ENCODE measurements around the gene TTLL11. TPM values are rescaled to one million over a fixed set of nuclear protein-coding genes. Genes with fewer than 3 reads are reported as not detected.

Gene TTLL11
- polyA plus RNA-seq, 1 donor = 30.4 TPM

GRCh38 chr9:122109035-122109813 lies 16.1 kb upstream of the TTLL11 start:
- DNase-seq (ENCODE audit: low read depth) = no peak

DNA sequence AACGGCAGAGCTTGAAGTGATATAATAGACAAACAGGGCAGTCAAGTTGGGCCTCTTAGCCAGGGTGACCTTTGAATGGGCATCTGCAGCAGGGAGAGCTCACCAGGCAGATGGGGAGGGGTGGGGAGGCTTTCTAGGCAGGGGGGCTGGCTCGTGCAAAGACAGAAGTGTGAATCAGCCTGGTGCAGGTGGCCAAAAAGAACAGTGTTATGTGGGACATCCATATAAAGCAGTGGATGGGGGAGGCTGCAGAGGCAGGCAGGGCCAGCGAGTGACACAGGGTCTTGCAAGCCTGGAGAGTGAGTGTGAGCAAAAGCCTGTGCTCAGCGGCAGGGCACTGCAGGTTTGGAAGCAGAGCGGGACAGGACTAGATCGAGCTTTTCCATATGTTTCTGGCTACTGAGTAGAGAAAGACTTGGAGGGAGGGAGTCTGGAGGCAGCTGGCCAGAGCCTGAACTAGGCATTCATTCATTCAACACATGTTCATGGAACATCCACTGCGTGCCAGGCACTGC lies 14.2 kb upstream of the TTLL11 start:
- DNase-seq (ENCODE audit: low read depth) = no peak

DNA sequence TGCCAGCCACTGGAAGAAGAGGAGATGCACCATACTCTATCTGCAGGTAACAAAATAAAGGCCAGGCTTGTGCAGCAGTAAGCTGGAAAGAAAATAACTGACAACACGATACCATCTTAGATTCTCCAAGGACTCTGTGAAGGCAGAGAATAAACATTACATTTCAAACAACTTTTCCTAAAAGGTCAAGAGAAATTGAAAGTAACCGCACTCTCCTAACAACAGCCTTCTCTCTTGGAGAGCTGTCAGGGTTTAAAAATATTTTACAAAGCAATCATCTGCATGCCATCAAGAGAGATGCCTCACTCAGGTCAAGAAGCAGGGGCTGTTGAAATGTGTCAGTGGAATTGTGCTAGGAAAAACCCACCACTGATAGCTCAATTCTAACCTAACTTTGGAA lies 13.5 kb upstream of the TTLL11 start:
- DNase-seq (ENCODE audit: low read depth) = no peak

- no peak for DNase-seq (ENCODE audit: low read depth)
These were observed 10.9 kb upstream of the TTLL11 start for GRCh38 chr9:122103985-122104384.

DNA sequence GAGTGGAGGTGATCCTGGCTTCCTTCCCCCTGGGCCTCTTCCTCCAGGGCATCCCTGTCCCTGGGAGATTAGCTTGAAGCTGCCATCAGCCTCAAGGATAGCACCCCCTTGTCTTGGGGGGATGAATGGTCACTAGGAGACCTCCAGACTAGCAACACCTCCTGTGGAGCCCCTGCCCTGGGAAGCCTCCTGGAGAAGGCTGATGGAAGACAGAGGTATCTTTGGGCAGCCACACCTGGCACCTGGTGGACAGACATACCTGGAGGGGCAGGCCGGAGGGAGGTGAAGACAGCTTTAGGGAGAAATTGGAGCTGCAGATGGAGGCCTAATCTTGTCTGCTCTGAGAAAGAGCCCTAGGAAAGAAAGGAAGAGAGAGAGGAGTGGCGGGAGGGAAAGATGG lies 9.0 kb upstream of the TTLL11 start:
- no peak for DNase-seq (ENCODE audit: low read depth)

DNA sequence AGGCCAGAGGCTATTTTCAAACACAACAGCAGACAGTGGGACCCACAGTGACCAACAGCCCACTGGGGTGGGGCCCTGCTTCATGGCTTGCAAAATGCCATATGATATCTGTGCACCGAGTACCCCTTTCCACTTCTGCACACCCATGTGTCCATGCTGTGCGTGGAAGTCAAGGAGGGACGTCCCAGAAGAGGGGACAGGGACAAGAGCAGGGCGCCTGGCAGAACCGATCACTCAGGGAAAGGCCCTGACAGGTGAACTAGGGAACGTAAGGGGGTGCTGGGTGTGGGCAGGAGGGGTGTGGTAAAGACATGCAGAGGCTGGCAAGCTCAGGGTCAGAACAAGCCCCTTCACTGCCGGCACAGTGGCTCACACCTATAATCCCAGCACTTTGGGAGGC lies 7.6 kb upstream of the TTLL11 start:
- DNase-seq (ENCODE audit: low read depth) = no peak

DNA sequence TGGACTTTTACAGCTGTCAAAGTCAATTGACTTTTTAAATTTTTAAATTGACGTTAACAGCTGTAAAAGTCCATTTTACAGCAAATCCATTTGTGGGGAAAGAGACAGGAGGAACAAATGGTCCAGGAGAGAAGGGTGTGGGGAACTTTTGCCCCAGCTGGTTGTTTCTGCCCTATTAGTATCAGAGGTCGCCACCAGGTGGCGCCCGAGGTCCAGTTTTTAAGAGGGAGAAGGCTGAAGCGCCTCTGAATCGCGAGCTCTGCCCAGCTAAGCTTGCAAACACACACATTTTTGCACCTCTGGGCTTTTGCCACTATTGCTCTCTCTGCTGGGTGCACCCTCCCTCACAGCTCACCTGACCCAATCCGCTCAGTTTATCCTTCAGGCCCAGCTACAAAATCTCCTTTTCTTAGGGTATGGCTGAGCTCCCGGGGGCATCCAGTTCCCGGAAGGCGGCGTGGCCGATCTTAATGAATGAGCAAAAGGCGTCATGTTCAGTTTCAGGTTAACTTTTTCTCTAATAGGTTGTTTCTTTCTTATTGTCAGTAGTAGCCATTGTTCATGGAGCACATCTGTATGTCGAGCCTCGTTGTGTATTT lies 6.3 kb upstream of the TTLL11 start:
- DNase-seq (ENCODE audit: low read depth) = peak; percentile 41

- DNase-seq (ENCODE audit: low read depth) = no peak
These were observed 4.7 kb upstream of the TTLL11 start for GRCh38 chr9:122097679-122098315.

GRCh38 chr9:122096620-122097415 lies 3.7 kb upstream of the TTLL11 start:
- no peak for DNase-seq (ENCODE audit: low read depth)

GRCh38 chr9:122095010-122095767 lies 2.1 kb upstream of the TTLL11 start:
- no peak for DNase-seq (ENCODE audit: low read depth)

- no peak for DNase-seq (ENCODE audit: low read depth)
These were observed 1.2 kb downstream of the TTLL11 start for GRCh38 chr9:122091682-122092592.

- no peak for DNase-seq (ENCODE audit: low read depth)
These were observed 2.1 kb downstream of the TTLL11 start for GRCh38 chr9:122090981-122091380.

DNA sequence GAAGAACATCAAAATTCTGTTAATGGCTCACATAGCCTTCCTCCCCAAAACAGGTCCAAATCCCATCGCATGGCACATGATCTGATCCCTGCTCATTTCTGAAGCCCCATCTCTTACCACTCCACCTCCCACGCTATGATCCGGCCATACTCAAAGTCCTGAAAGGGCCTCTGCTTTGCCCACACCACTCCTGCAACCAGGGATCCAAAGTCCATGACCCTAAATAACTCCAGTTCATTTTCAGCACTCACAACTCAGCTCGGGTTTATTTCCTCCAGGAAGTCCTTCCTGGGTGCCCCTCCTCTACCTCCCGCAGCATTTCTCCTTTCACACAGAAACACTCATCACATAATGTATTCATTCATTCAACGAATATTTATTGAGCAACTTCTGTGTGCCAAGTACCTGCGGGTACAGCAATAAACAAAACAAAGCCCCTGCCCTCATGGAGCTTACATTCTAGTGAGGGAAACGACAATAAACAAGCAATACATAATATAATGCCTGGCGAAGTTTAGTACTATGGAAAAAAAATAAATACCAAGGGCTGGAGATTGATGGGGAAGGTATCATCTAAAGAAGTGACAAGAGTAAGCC lies 2.7 kb downstream of the TTLL11 start:
- DNase-seq (ENCODE audit: low read depth) = no peak

GRCh38 chr9:122088880-122089706 lies 4.0 kb downstream of the TTLL11 start:
- DNase-seq (ENCODE audit: low read depth) = no peak

GRCh38 chr9:122087406-122088200 lies 5.5 kb downstream of the TTLL11 start:
- DNase-seq (ENCODE audit: low read depth) = no peak

DNA sequence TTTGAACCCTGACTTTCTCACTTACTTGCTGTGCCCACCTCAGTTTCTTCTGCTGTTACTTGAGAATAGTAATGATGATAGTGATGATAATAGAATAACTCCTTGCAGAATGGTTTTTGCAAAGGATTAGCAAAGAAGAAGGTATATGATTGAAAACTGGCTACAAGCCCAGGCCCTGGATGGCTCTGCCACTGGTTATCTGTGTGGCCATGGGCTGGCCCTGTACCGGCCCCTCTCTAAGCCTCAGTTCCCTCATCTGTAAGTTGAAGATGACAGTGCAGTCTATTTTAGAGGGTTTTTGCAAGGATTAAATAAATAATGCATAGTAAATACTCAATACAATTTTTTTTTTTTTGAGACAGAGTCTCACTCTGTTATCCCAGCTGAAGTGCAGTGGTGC lies 6.2 kb downstream of the TTLL11 start:
- DNase-seq (ENCODE audit: low read depth) = no peak

DNA sequence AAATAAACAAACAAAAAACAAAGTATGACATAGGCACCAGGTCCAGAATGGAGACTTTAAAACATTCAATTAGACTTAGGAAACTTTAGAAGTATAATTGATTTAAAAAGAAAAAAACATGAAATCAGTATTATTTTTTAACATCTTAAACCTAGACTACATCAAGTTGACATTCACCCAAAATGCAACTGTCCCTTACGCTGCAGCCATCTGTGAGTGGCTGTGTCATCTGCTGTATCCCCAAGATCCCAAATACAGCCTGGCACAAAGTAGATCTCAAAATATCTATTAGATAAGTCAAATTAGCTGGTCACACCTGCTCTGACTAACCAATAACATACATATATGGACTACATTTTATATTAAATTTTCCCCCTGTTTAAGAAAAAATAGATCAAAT lies 7.8 kb downstream of the TTLL11 start:
- DNase-seq (ENCODE audit: low read depth) = no peak

Data from forelimb muscle (tissue), 1 donor.